GM23248 (cell line): ENCODE measurements around the gene TULP4.

Experiments used
- EZH2 ChIP-seq: fragments of 200-600 bp; sonication (generic); IDR thresholded peaks from 2 replicates; pipeline ENCODE4 v1.6.1; 2018; ENCODE audit warnings: antibody characterized with exemption, mild to moderate bottlenecking; ENCODE audit not compliant: insufficient read depth, poor library complexity, severe bottlenecking
- EZH2phosphoT487 ChIP-seq: fragments of 200-600 bp; sonication (generic); IDR thresholded peaks from 2 replicates; pipeline ENCODE4 v1.6.1; 2018; ENCODE audit warnings: antibody characterized with exemption, moderate library complexity, mild to moderate bottlenecking, low read depth; ENCODE audit not compliant: insufficient read depth

- TF ChIP-seq EZH2phosphoT487 (no peak), EZH2 (no peak)
These were observed 149.7 kb downstream of the TULP4 start for GRCh38 chr6:158461954-158462353.
